GM18951 (cell line): ENCODE results near the gene HTRA3.

Experiments used
- POLR2A ChIP-seq: IDR thresholded peaks from 4 replicates; pipeline ENCODE4 v1.6.1; 2011; ENCODE audit warnings: mild to moderate bottlenecking; ENCODE audit not compliant: insufficient read length, insufficient read depth; ENCODE audit errors: extremely low read depth
- in situ Hi-C: fragments of 300-500 bp; cut with MboI; formaldehyde crosslinking; loops from one replicate; pipeline ENCODE4 v1.12.0; 2022; ENCODE audit warnings: low sequenced_read_pairs, mixed read lengths, inconsistent platforms; ENCODE audit not compliant: unreplicated experiment

HTRA3 gene

GRCh38 chr4:8349664-8350236 lies 80.2 kb downstream of the HTRA3 start:
- no peak for TF ChIP-seq POLR2A
- in situ Hi-C loops: no loop called here

DNA sequence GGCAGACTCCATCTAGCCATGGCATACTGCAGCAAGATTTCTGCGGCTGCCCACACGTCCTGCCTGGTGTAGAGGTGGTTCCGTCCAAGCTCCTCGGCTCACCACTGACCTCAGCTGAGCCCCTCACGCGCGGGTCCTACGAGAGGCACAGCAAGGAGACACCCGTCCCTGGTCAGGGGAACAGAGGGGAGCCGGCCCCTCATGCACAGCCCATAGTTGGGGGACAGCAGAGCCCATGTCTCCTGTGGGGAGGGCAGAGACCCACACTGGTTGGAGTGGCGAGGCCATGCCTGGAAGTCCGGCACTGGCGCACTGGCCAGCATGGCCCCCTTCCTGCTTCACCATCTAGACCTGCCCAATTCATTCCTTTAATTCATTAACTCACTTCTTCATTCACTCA lies 80.8 kb downstream of the HTRA3 start:
- no peak for TF ChIP-seq POLR2A
- in situ Hi-C loops: no loop called here

DNA sequence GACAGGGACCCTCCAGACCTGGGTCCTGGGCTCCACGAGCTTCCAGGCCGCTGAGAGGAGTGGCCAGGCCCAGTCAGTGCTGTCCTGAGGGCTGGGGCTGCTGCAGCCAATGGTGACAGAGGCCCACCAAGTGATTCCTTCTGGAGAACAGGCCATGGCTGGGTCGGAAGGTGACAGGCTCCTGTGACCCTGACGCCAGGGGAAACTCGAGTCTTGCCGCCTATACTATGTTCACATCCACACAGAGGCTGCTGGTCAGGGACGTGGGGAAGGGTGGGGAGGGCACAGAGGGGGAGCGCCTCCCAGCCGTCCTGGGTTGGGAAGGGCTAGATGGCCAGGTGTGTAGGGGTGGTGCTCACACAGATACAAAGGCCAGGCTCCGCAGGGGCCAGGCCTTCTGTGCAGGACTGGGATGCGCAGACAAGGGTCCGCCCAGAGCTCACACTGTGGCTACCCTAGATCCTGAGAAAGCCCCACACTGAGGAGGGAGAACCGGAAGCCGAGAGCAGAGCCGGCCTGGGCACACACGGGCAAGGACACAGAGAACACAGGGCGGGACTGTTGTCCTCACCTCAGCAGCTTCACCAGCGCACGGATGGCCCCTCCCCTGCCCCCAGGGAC lies 81.4 kb downstream of the HTRA3 start:
- in situ Hi-C loops: no loop called here
- no peak for TF ChIP-seq POLR2A

DNA sequence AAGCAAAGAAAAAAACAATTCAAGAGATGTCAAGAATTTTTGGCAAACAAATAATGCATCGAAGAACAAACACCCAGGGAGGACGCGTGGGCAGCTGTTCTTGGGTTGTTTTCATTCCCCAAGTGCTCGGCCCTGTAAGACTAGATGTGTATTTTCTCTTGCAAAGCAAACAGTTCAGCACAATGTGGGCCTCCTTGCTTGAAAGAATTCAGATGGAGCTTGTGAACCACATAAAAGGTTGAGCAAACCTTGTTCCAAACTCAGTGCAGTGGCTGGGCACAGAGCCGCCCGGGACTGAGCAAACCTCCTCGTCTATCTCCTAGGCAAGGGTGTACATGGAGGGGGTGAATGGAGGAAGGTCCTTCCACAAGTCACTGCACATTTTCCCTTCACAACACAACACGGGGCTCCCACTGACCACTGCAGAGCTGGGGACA lies 82.4 kb downstream of the HTRA3 start:
- no peak for TF ChIP-seq POLR2A
- in situ Hi-C loops: no loop called here

DNA sequence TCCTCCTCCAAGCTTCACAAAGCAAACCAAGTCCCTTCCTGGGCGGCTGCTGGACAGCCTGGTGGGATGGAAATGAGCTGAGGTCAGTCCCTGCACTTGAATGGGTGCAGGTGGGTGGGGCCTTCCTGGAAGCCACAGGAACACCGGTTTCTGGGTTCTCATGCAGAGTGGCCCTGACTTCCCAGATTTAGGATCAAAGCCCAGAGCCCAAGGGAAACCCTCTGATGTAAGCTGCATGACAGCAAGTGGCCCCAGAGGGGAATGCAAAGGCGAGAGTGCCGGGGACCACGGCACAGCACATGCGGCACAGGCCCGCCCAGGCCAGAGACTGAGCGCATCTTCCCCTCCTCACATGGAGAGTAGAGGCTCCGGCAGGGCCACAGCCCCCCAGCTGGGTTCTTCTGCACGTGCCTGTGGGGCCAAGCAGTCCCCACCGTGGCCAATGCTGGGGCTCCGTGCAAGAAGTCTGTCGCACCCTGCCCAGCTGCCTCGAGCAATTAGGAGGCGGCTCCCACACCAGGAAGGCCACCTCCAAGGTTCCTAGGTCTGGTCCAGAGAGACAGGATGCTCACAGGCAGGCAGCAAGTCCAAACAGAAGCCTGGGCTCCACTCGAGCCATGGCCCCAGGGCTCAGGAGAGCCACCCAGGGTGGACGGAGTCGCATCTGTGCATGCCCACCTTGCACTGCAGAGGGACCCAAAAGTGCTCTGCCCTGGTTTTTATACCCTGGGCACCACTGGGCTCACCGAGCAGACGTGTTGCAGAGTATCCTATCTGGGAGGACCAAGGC lies 83.0 kb downstream of the HTRA3 start:
- in situ Hi-C loops: no loop called here
- TF ChIP-seq POLR2A: no peak

DNA sequence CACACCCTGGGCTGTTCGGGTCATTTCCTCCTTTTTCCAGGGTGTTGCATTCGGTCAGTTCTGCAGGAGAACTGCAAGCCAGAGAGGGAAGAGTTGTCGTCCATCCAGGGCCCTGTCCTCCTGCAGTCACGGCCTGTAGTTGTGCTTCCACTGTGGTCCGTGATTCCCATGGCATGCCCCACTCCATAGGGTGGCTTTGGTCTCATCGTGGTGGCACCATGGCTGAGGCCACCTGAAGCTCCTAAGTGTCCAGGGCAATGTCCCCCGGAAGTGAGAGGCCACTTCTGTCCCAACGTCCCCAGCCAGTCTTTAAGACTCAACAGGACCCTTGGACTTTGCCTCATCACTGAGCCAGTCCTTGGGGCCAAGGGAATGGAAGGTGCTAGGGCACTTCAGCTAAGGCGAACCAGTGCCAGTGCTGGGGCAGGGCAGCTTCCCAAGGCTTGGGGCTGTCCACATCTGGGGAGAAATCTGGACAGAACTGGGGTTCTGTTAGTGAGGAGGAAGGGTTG lies 83.7 kb downstream of the HTRA3 start:
- no peak for TF ChIP-seq POLR2A
- in situ Hi-C loops: no loop called here

- no peak for TF ChIP-seq POLR2A
- in situ Hi-C loops: no loop called here
Measured at GRCh38 chr4:8353912-8354453, 84.4 kb downstream of the HTRA3 start.

GRCh38 chr4:8355306-8355705 lies 85.8 kb downstream of the HTRA3 start:
- no peak for TF ChIP-seq POLR2A
- in situ Hi-C loops: no loop called here

GRCh38 chr4:8355864-8356565 lies 86.5 kb downstream of the HTRA3 start:
- TF ChIP-seq POLR2A: no peak
- in situ Hi-C loops: no loop called here
